HepG2 (cell line): Measurements from ENCODE around the gene UBXN1. TPM values are rescaled to one million over a fixed set of nuclear protein-coding genes. Genes with fewer than 3 reads are reported as not detected.
A peak's percentile ranks its signal among the peaks of the same experiment; 100 is the strongest.

Source experiments
- CENPT ChIP-seq: sonication (generic); formaldehyde crosslinking; IDR thresholded peaks from 2 replicates; pipeline ENCODE4 v1.8.0; 2022; ENCODE audit warnings: low read depth, mild to moderate bottlenecking, moderate library complexity, missing genetic modification reagents
- GATA4 ChIP-seq: sonication (generic); IDR thresholded peaks from 2 replicates; pipeline ENCODE4 v1.6.1; 2016; ENCODE audit warnings: antibody characterized with exemption, low read depth, borderline replicate concordance
- HOMEZ ChIP-seq: IDR thresholded peaks from 2 replicates; pipeline ENCODE4 v1.6.1; 2016; ENCODE audit warnings: low read depth
- KDM4B ChIP-seq: sonication (generic); formaldehyde crosslinking; IDR thresholded peaks from 2 replicates; pipeline ENCODE4 v1.4.0; 2020; ENCODE audit warnings: missing genetic modification reagents
- LRRFIP1 ChIP-seq: sonication (generic); formaldehyde crosslinking; conservative IDR thresholded peaks from 2 replicates; pipeline ENCODE4 v1.4.0; 2020; ENCODE audit warnings: missing genetic modification reagents
- MED8 ChIP-seq: sonication (generic); formaldehyde crosslinking; IDR thresholded peaks from 2 replicates; pipeline ENCODE4 v1.8.1; 2023; ENCODE audit warnings: mild to moderate bottlenecking, missing genetic modification reagents; ENCODE audit not compliant: insufficient replicate concordance
- NAIF1 ChIP-seq: sonication (generic); formaldehyde crosslinking; IDR thresholded peaks from 2 replicates; pipeline ENCODE4 v1.5.0; 2020; ENCODE audit warnings: mild to moderate bottlenecking, missing genetic modification reagents, borderline replicate concordance
- NFRKB ChIP-seq: fragments of 450-650 bp; IDR thresholded peaks from 2 replicates; pipeline ENCODE4 v1.6.1; 2017
- SIN3A ChIP-seq: IDR thresholded peaks from 2 replicates; pipeline ENCODE4 v1.6.1; 2011; ENCODE audit warnings: low read depth, mild to moderate bottlenecking, control low read depth, low read length, borderline replicate concordance
- ZNF710 ChIP-seq: sonication (generic); formaldehyde crosslinking; IDR thresholded peaks from 2 replicates; pipeline ENCODE4 v1.5.0; 2020; ENCODE audit warnings: mild to moderate bottlenecking, missing genetic modification reagents, borderline replicate concordance
- ZNF891 ChIP-seq: sonication (generic); formaldehyde crosslinking; IDR thresholded peaks from 2 replicates; pipeline ENCODE4 v1.5.0; 2020; ENCODE audit warnings: mild to moderate bottlenecking, missing genetic modification reagents
- polyA plus RNA-seq, 8 experiments: library from polyadenylated mRNA; depleted of rRNA in 3 of 8; stranded (reverse) in 7 of 8; unstranded in 1 of 8; fragments of >200 nt; fragmentation: Illumina TruSeq in 4 of 8; extraction: Trizol in 4 of 8; gene quantifications; 2 replicates each; pipeline versions ENCODE4 v1.2.1 to v1.2.3, GENCODE V29; 2011 to 2016; ENCODE audit warnings: low read depth in 4 of 8, missing spikeins in 1 of 8, mixed read lengths in 1 of 8; ENCODE audit not compliant: insufficient read depth in 1 of 8
- total RNA-seq, 5 experiments: library from RNA; depleted of rRNA; stranded (reverse); fragments of >200 nt; fragmentation: Illumina TruSeq; extraction: Trizol; gene quantifications; 2 replicates each; pipeline ENCODE4 v1.2.3, GENCODE V29; 2016; ENCODE audit warnings: low read depth in 1 of 5
- TF ChIP-seq, protein P1 (sequence below): sonication (generic); formaldehyde crosslinking; IDR thresholded peaks from 2 replicates; pipeline ENCODE4 v1.5.0; 2020; ENCODE audit warnings: missing genetic modification reagents
- TF ChIP-seq, protein P2 (sequence below): sonication (generic); formaldehyde crosslinking; IDR thresholded peaks from 2 replicates; pipeline ENCODE4 v1.5.1; 2020; ENCODE audit warnings: missing genetic modification reagents, mild to moderate bottlenecking, borderline replicate concordance

Gene UBXN1
- total and polyA plus RNA-seq, 2 of the 13 experiments (the other 11 are each of a cell fraction or from before 2014, with no cell fraction given): 47.5 to 52.4 TPM

DNA sequence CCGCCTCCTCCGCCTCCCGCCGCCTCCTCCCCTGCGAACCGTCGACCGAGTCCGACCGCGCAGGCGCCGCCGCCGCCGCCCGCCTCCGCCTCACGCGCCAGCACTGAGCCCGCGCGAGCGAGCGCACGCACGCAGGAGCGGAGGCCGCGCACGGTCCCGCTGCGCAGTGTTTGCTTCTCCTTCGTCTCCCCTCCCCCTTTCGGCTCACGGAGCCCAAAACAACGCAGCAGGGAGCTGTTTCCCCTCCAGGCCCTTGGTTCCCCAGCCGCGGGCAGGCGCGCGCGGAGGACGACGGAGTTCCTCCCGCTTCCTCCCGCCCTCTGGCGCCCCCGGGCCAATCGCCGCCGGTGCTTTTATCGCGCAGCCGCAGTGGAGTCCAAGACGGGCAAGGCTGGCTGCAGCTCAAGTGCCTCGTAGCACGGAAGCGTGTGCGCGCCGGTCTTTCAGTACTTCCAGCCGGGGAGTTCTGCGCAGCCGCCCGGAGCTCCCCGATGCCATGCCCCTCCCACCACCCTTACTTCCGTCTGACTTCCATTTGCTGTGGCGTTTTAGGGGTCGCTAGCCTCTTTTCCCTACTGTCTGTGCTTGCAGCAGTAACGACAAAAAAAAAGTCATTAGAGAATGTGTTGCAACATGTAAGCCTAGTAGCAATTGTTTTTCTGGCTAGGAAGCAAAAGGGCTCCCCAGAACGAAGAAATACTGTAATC, 48.4 kb upstream of the UBXN1 start, which contains the start of gene HNRNPUL2 (continued):
- TF ChIP-seq KDM4B (CRISPR knock-in tag) (peak; percentile 73; the same call in 1 of the 2 replicates), CENPT (CRISPR knock-in tag) (peak; percentile 95), SIN3A (no peak; the same call in 1 of the 2 replicates), NFRKB (no peak), ZNF891 (CRISPR knock-in tag) (peak; percentile 94), GATA4 (peak; percentile 67; the same call in 1 of the 2 replicates), LRRFIP1 (CRISPR knock-in tag) (no peak), ZNF710 (CRISPR knock-in tag) (peak; percentile 26; the same call in 1 of the 2 replicates), MED8 (no peak), HOMEZ (CRISPR knock-in tag) (peak; percentile 10; the same call in 1 of the 2 replicates), NAIF1 (CRISPR knock-in tag) (no peak)
- TF ChIP-seq, protein P1, sequence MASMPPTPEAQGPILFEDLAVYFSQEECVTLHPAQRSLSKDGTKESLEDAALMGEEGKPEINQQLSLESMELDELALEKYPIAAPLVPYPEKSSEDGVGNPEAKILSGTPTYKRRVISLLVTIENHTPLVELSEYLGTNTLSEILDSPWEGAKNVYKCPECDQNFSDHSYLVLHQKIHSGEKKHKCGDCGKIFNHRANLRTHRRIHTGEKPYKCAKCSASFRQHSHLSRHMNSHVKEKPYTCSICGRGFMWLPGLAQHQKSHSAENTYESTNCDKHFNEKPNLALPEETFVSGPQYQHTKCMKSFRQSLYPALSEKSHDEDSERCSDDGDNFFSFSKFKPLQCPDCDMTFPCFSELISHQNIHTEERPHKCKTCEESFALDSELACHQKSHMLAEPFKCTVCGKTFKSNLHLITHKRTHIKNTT (CRISPR knock-in tag): no peak
- TF ChIP-seq, protein P2, sequence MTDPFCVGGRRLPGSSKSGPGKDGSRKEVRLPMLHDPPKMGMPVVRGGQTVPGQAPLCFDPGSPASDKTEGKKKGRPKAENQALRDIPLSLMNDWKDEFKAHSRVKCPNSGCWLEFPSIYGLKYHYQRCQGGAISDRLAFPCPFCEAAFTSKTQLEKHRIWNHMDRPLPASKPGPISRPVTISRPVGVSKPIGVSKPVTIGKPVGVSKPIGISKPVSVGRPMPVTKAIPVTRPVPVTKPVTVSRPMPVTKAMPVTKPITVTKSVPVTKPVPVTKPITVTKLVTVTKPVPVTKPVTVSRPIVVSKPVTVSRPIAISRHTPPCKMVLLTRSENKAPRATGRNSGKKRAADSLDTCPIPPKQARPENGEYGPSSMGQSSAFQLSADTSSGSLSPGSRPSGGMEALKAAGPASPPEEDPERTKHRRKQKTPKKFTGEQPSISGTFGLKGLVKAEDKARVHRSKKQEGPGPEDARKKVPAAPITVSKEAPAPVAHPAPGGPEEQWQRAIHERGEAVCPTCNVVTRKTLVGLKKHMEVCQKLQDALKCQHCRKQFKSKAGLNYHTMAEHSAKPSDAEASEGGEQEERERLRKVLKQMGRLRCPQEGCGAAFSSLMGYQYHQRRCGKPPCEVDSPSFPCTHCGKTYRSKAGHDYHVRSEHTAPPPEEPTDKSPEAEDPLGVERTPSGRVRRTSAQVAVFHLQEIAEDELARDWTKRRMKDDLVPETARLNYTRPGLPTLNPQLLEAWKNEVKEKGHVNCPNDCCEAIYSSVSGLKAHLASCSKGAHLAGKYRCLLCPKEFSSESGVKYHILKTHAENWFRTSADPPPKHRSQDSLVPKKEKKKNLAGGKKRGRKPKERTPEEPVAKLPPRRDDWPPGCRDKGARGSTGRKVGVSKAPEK: no peak
